Activated CD8-positive, alpha-beta T cell treated with anti-CD3 and anti-CD28 coated beads, Interleukin-2, amount 10 ng/mL, durations not matched to agents 7 days and 5 days (primary cell): ENCODE measurements around the gene DMXL2. TPM values are rescaled to one million over a fixed set of nuclear protein-coding genes. Genes with fewer than 3 reads are reported as not detected.
A peak's percentile ranks its signal among the peaks of the same experiment; 100 is the strongest.
"Not testable (repeated sequence)": the region's sequence is repeated elsewhere in the genome, so short reads cannot be mapped to it uniquely, and the experiment has no call there.

ENCODE experiments used
- ATAC-seq: fragments of 150-1000 bp; cut with Tn5 transposase; one replicate; pipeline ENCODE4 v1.10.0; 2021; ENCODE audit warnings: moderate library complexity
- CTCF ChIA-PET: fragments of 350-600 bp; sonication (Branson Sonifier 250); formaldehyde crosslinking; loops from one replicate; lab custom pipeline; 2021; ENCODE audit warnings: antibody characterized with exemption; lab: Charles Lee
- POLR2A ChIA-PET: fragments of 350-600 bp; sonication (Branson Sonifier 250); formaldehyde crosslinking; loops from one replicate; lab custom pipeline; 2021; ENCODE audit warnings: antibody characterized with exemption; lab: Charles Lee
- DNase-seq: peaks from one replicate; pipeline ENCODE4 v3.0.0-alpha.2; 2020
- H3K27ac Mint-ChIP-seq: one replicate; pipeline ENCODE4 v1.8.0; 2021; ENCODE audit warnings: mild to moderate bottlenecking, mixed read lengths
- H3K27me3 Mint-ChIP-seq: one replicate; pipeline ENCODE4 v1.8.0; 2021; ENCODE audit warnings: low read depth, mixed read lengths
- H3K36me3 Mint-ChIP-seq: one replicate; pipeline ENCODE4 v1.8.0; 2021; ENCODE audit warnings: low read depth, mixed read lengths
- H3K4me1 Mint-ChIP-seq: one replicate; pipeline ENCODE4 v1.8.0; 2021; ENCODE audit warnings: low read depth, mixed read lengths
- H3K4me3 Mint-ChIP-seq: one replicate; pipeline ENCODE4 v1.8.0; 2021; ENCODE audit warnings: mild to moderate bottlenecking, mixed read lengths
- H3K9me3 Mint-ChIP-seq: one replicate; pipeline ENCODE4 v1.8.0; 2022; ENCODE audit warnings: mixed read lengths; ENCODE audit not compliant: insufficient read depth
- total RNA-seq, 2 experiments: library from RNA; stranded (reverse); gene quantifications; one replicate each; pipeline ENCODE4 v1.2.3, GENCODE V29; 2021

The DMXL2 gene
- total RNA-seq, 2 experiments from 2014 or later: 6.8 to 9.2 TPM

GRCh38 chr15:51621155-51621765 is 1.3 kb downstream of the DMXL2 start:
- ATAC-seq (no peak), DNase-seq (no peak)
- peaks cover 35% of the 10 kb centered on the region for H3K27me3 Mint-ChIP-seq
- POLR2A ChIA-PET: no interaction called here
- H3K4me3 Mint-ChIP-seq: peak overlapping the region; percentile 82
- no peaks in the 10 kb centered on the region for H3K36me3 Mint-ChIP-seq
- H3K4me1 Mint-ChIP-seq: peaks cover 15% of the 10 kb centered on the region
- CTCF ChIA-PET: interaction anchor here (1.1 to 4.7 kb wide), 4 partner anchors 59 to 458 kb away, joined by 3 to 27 read pairs (median 5); no protein-coding TSS in a partner anchor
- no peaks in the 10 kb centered on the region for H3K9me3 Mint-ChIP-seq
- no peak overlapping the region for H3K27ac Mint-ChIP-seq

- no peak overlapping the region for H3K27ac Mint-ChIP-seq
- DNase-seq (no peak), ATAC-seq (no peak)
- H3K36me3 Mint-ChIP-seq: no peaks in the 10 kb centered on the region
- H3K4me3 Mint-ChIP-seq: no peak overlapping the region
- H3K4me1 Mint-ChIP-seq: peaks cover 15% of the 10 kb centered on the region
- no peaks in the 10 kb centered on the region for H3K9me3 Mint-ChIP-seq
- ChIA-PET POLR2A (no interaction called here), CTCF (interaction anchor here (1.1 to 2.1 kb wide), 2 partner anchors 59 to 285 kb away, joined by 3 to 4 read pairs; no protein-coding TSS in a partner anchor)
- peaks cover 36% of the 10 kb centered on the region for H3K27me3 Mint-ChIP-seq
Measured at GRCh38 chr15:51620641-51621040, 1.9 kb downstream of the DMXL2 start.

GRCh38 chr15:51620122-51620521 is 2.4 kb downstream of the DMXL2 start:
- no peak for ATAC-seq
- no peaks in the 10 kb centered on the region for H3K9me3 Mint-ChIP-seq
- no peak overlapping the region for H3K4me3 Mint-ChIP-seq
- no peak for DNase-seq
- H3K27ac Mint-ChIP-seq: no peak overlapping the region
- no peaks in the 10 kb centered on the region for H3K36me3 Mint-ChIP-seq
- peaks cover 35% of the 10 kb centered on the region for H3K27me3 Mint-ChIP-seq
- ChIA-PET CTCF (interaction anchor here (2.1 kb wide), 1 partner anchor 285 kb away, joined by 4 read pairs; no protein-coding TSS in a partner anchor), POLR2A (no interaction called here)
- peaks cover 15% of the 10 kb centered on the region for H3K4me1 Mint-ChIP-seq

GRCh38 chr15:51619331-51620035 is 3.1 kb downstream of the DMXL2 start:
- no peak overlapping the region for H3K4me3 Mint-ChIP-seq
- H3K27ac Mint-ChIP-seq: no peak overlapping the region
- H3K36me3 Mint-ChIP-seq: no peaks in the 10 kb centered on the region
- peaks cover 34% of the 10 kb centered on the region for H3K27me3 Mint-ChIP-seq
- no peaks in the 10 kb centered on the region for H3K9me3 Mint-ChIP-seq
- CTCF ChIA-PET: interaction anchor here (2.1 kb wide), 1 partner anchor 286 kb away, joined by 4 read pairs; no protein-coding TSS in a partner anchor
- ATAC-seq (no peak), DNase-seq (no peak)
- H3K4me1 Mint-ChIP-seq: peaks cover 15% of the 10 kb centered on the region
- POLR2A ChIA-PET: no interaction called here

GRCh38 chr15:51617886-51618285 is 4.7 kb downstream of the DMXL2 start:
- ATAC-seq (no peak), DNase-seq (no peak)
- ChIA-PET CTCF (no interaction called here), POLR2A (no interaction called here)
- Mint-ChIP-seq H3K27ac (no peak overlapping the region), H3K9me3 (no peaks in the 10 kb centered on the region), H3K27me3 (peaks cover 24% of the 10 kb centered on the region), H3K4me3 (no peak overlapping the region), H3K36me3 (no peaks in the 10 kb centered on the region), H3K4me1 (peaks cover 7% of the 10 kb centered on the region)

GRCh38 chr15:51613951-51614350 is 8.6 kb downstream of the DMXL2 start:
- DNase-seq (no peak), ATAC-seq (no peak)
- Mint-ChIP-seq H3K4me1 (no peaks in the 10 kb centered on the region), H3K9me3 (no peaks in the 10 kb centered on the region), H3K27ac (no peak overlapping the region), H3K4me3 (no peak overlapping the region), H3K27me3 (peaks cover 2% of the 10 kb centered on the region), H3K36me3 (no peaks in the 10 kb centered on the region)
- ChIA-PET POLR2A (no interaction called here), CTCF (no interaction called here)

- CTCF ChIA-PET, DNase-seq, H3K27ac Mint-ChIP-seq, H3K9me3 Mint-ChIP-seq, H3K27me3 Mint-ChIP-seq, ATAC-seq, H3K4me1 Mint-ChIP-seq, POLR2A ChIA-PET, H3K36me3 Mint-ChIP-seq, H3K4me3 Mint-ChIP-seq: not testable (repeated sequence)
Measured at GRCh38 chr15:51612669-51613068, 9.9 kb downstream of the DMXL2 start.

- H3K4me3 Mint-ChIP-seq, H3K36me3 Mint-ChIP-seq, H3K4me1 Mint-ChIP-seq, ATAC-seq, H3K9me3 Mint-ChIP-seq, DNase-seq, H3K27ac Mint-ChIP-seq, POLR2A ChIA-PET, CTCF ChIA-PET, H3K27me3 Mint-ChIP-seq: not testable (repeated sequence)
Measured at GRCh38 chr15:51603462-51603948, 19.1 kb downstream of the DMXL2 start.

- no peak for ATAC-seq
- CTCF ChIA-PET: no interaction called here
- H3K9me3 Mint-ChIP-seq: no peaks in the 10 kb centered on the region
Measured at GRCh38 chr15:51603002-51603401, 19.6 kb downstream of the DMXL2 start.

GRCh38 chr15:51602484-51602883 is 20.1 kb downstream of the DMXL2 start:
- no peak overlapping the region for H3K27ac Mint-ChIP-seq
- POLR2A ChIA-PET: no interaction called here
- H3K36me3 Mint-ChIP-seq: no peaks in the 10 kb centered on the region
- no peak overlapping the region for H3K4me3 Mint-ChIP-seq
- ATAC-seq: no peak
- CTCF ChIA-PET: no interaction called here
- peaks cover 10% of the 10 kb centered on the region for H3K4me1 Mint-ChIP-seq
- DNase-seq: no peak
- no peaks in the 10 kb centered on the region for H3K9me3 Mint-ChIP-seq
- H3K27me3 Mint-ChIP-seq: no peaks in the 10 kb centered on the region

More at GRCh38 chr15:51603002-51603401, 19.6 kb downstream of the DMXL2 start:
- Mint-ChIP-seq H3K27ac (no peak overlapping the region), H3K36me3 (no peaks in the 10 kb centered on the region), H3K27me3 (no peaks in the 10 kb centered on the region), H3K4me3 (no peak overlapping the region), H3K4me1 (peaks cover 10% of the 10 kb centered on the region)
- no peak for DNase-seq
- POLR2A ChIA-PET: no interaction called here

GRCh38 chr15:51601801-51602200 is 20.8 kb downstream of the DMXL2 start:
- POLR2A ChIA-PET: no interaction called here
- H3K27ac Mint-ChIP-seq: no peak overlapping the region
- no peaks in the 10 kb centered on the region for H3K9me3 Mint-ChIP-seq
- ATAC-seq (no peak), DNase-seq (no peak)
- no peaks in the 10 kb centered on the region for H3K36me3 Mint-ChIP-seq
- H3K27me3 Mint-ChIP-seq: no peaks in the 10 kb centered on the region
- peaks cover 10% of the 10 kb centered on the region for H3K4me1 Mint-ChIP-seq
- no peak overlapping the region for H3K4me3 Mint-ChIP-seq
- CTCF ChIA-PET: no interaction called here

- H3K9me3 Mint-ChIP-seq: no peaks in the 10 kb centered on the region
- H3K36me3 Mint-ChIP-seq: no peaks in the 10 kb centered on the region
- ATAC-seq (no peak), DNase-seq (no peak)
- H3K27me3 Mint-ChIP-seq: no peaks in the 10 kb centered on the region
- POLR2A ChIA-PET: no interaction called here
- H3K4me3 Mint-ChIP-seq: no peak overlapping the region
- CTCF ChIA-PET: no interaction called here
- H3K4me1 Mint-ChIP-seq: peaks cover 10% of the 10 kb centered on the region
- H3K27ac Mint-ChIP-seq: no peak overlapping the region
Measured at GRCh38 chr15:51600114-51600513, 22.5 kb downstream of the DMXL2 start.
